ENCODE results near the gene ARMC2.

- TF ChIP-seq CTCF (conservative IDR thresholded peaks at IDR 0.05; ENCODE audit: low read depth, low read length) = no peak
- TF ChIP-seq CEBPB (IDR thresholded peaks at IDR 0.05; ENCODE audit: low read depth, low read length) = no peak
- no peak for TF ChIP-seq ELK1 (IDR thresholded peaks at IDR 0.05; ENCODE audit: borderline replicate concordance, low read depth, low read length)
- no peak for TF ChIP-seq POLR2A (IDR thresholded peaks at IDR 0.05; ENCODE audit: low read depth, low read length)
- no peak for TF ChIP-seq FOS (IDR thresholded peaks at IDR 0.05; ENCODE audit: low read depth, low read length)
- TF ChIP-seq CHD1 (IDR thresholded peaks at IDR 0.05; ENCODE audit: low read depth, low read length) = no peak
- TF ChIP-seq NFE2L2 (IDR thresholded peaks at IDR 0.05; ENCODE audit: low read depth, low read length) = no peak
- TF ChIP-seq MAFK (IDR thresholded peaks at IDR 0.05; ENCODE audit: low read depth, low read length) = no peak
Measured at GRCh38 chr6:108942556-108943492, 94.6 kb downstream of the ARMC2 start.
